Skin epidermis (tissue), 12 donors: ENCODE results near the gene CRLF1.
"Not testable (repeated sequence)": the region's sequence is repeated elsewhere in the genome, so short reads cannot be mapped to it uniquely, and the experiment has no call there.

Experiments
- H3K27ac ChIP-seq, 21 experiments: fragments of 200-600 bp; sonication (generic) in 11 of 21; one replicate each; pipeline ENCODE4 v1.5.0; 2020; ENCODE audit warnings: mild to moderate bottlenecking in 3 of 21, inconsistent platforms in 2 of 21, moderate library complexity in 2 of 21
- H3K4me3 ChIP-seq, 7 experiments: fragments of 200-600 bp; sonication (generic) in 2 of 7; one replicate each; pipeline ENCODE4 v1.5.0; 2020; ENCODE audit warnings: inconsistent platforms in 2 of 7, mild to moderate bottlenecking in 2 of 7, moderate library complexity in 1 of 7

CRLF1 gene

GRCh38 chr19:18597809-18598660 is 8.6 kb downstream of the CRLF1 start:
- H3K4me3 ChIP-seq, result no peak overlapping the region
- H3K27ac ChIP-seq, result no peak overlapping the region

GRCh38 chr19:18596752-18597157 is 9.8 kb downstream of the CRLF1 start:
- Histone ChIP-seq H3K4me3 (no peak overlapping the region), H3K27ac (no peak overlapping the region)

GRCh38 chr19:18595475-18595874 is 11.1 kb downstream of the CRLF1 start:
- H3K4me3 ChIP-seq, result no peak overlapping the region
- H3K27ac ChIP-seq, result no peak overlapping the region

GRCh38 chr19:18594824-18595373 is 11.7 kb downstream of the CRLF1 start:
- H3K27ac ChIP-seq, result peak overlapping the region in 3 of 21 experiments; percentile 3 to 61 (median 58)
- H3K4me3 ChIP-seq, result peak overlapping the region in 4 of 7 experiments; percentile 11 to 38 (median 23)

GRCh38 chr19:18594096-18594823 is 12.3 kb downstream of the CRLF1 start:
- Histone ChIP-seq H3K4me3 (peak overlapping the region in 6 of 7 experiments; percentile 7 to 38 (median 16)), H3K27ac (peak overlapping the region in 6 of 21 experiments; percentile 3 to 61 (median 37))

GRCh38 chr19:18593367-18594095 is 13.1 kb downstream of the CRLF1 start:
- peak overlapping the region in 5 of 21 experiments; percentile 5 to 61 (median 23) for H3K27ac ChIP-seq
- H3K4me3 ChIP-seq, result peak overlapping the region in 3 of 7 experiments; percentile 11 to 38 (median 29)

GRCh38 chr19:18592732-18593131 is 13.9 kb downstream of the CRLF1 start:
- peak overlapping the region in 1 of 21 experiments; percentile 10 for H3K27ac ChIP-seq
- H3K4me3 ChIP-seq, result not testable (repeated sequence)

GRCh38 chr19:18591735-18592385 is 14.7 kb downstream of the CRLF1 start:
- Histone ChIP-seq H3K4me3 (no peak overlapping the region), H3K27ac (no peak overlapping the region)

GRCh38 chr19:18590273-18591272 is 16.0 kb downstream of the CRLF1 start:
- Histone ChIP-seq H3K27ac (peak overlapping the region in 4 of 21 experiments; percentile 13 to 92 (median 82)), H3K4me3 (peak overlapping the region in 4 of 7 experiments; percentile 59 to 91 (median 72))

GRCh38 chr19:18589380-18590272 is 17.0 kb downstream of the CRLF1 start:
- Histone ChIP-seq H3K27ac (peak overlapping the region; percentile 68 to 98 (median 91)), H3K4me3 (peak overlapping the region; percentile 49 to 93 (median 83))

GRCh38 chr19:18588611-18589379 is 17.8 kb downstream of the CRLF1 start, which contains the start of gene REX1BD:
REX1BD (plus strand) TSS chr19:18588798; CDS start chr19:18588802, 4 bp downstream.
- Histone ChIP-seq H3K27ac (peak within 1 kb of the TSS; percentile 68 to 98 (median 91)), H3K4me3 (peak within 1 kb of the TSS; percentile 49 to 93 (median 83))

- H3K27ac ChIP-seq, result peak overlapping the region in 20 of 21 experiments; percentile 73 to 98 (median 91)
- H3K4me3 ChIP-seq, result peak overlapping the region; percentile 49 to 93 (median 83)
Measured at GRCh38 chr19:18587962-18588610, 18.5 kb downstream of the CRLF1 start.

GRCh38 chr19:18587561-18587960 is 19.0 kb downstream of the CRLF1 start:
- peak overlapping the region in 10 of 21 experiments; percentile 73 to 97 (median 92) for H3K27ac ChIP-seq
- H3K4me3 ChIP-seq, result no peak overlapping the region

GRCh38 chr19:18586306-18586705 is 20.3 kb downstream of the CRLF1 start:
- Histone ChIP-seq H3K27ac (no peak overlapping the region), H3K4me3 (no peak overlapping the region)

GRCh38 chr19:18580311-18580710 is 26.3 kb downstream of the CRLF1 start:
- no peak overlapping the region for H3K4me3 ChIP-seq
- no peak overlapping the region for H3K27ac ChIP-seq
